ENCODE measurements around the gene PTBP3.
A peak's percentile ranks its signal among the peaks of the same experiment; 100 is the strongest.

PTBP3 gene

GRCh38 chr9:112348257-112349007 lies 15.0 kb upstream of the PTBP3 start:
- H3K4me3 ChIP-seq (ENCODE audit: control insufficient read depth, low read depth, low read length): peak overlapping the region; percentile 39

GRCh38 chr9:112341730-112342129 lies 8.3 kb upstream of the PTBP3 start:
- DNase-seq (ENCODE audit: low read depth): no peak
- no peak for TF ChIP-seq CTCF (IDR thresholded peaks at IDR 0.05; ENCODE audit: control insufficient read depth, insufficient read depth, low read depth, low read length, missing control alignments)
- H3K4me3 ChIP-seq (ENCODE audit: control insufficient read depth, low read depth, low read length): no peak overlapping the region

More at GRCh38 chr9:112348257-112349007, 15.0 kb upstream of the PTBP3 start:
- no peak for TF ChIP-seq CTCF (IDR thresholded peaks at IDR 0.05; ENCODE audit: control insufficient read depth, insufficient read depth, low read depth, low read length, missing control alignments)
- DNase-seq (ENCODE audit: low read depth): no peak

- no peak for DNase-seq (ENCODE audit: low read depth)
- TF ChIP-seq CTCF (IDR thresholded peaks at IDR 0.05; ENCODE audit: control insufficient read depth, insufficient read depth, low read depth, low read length, missing control alignments): no peak
- H3K4me3 ChIP-seq (ENCODE audit: control insufficient read depth, low read depth, low read length): no peak overlapping the region
Observed at GRCh38 chr9:112339886-112340285, 6.5 kb upstream of the PTBP3 start.

GRCh38 chr9:112338561-112338960 lies 5.1 kb upstream of the PTBP3 start:
- no peak for TF ChIP-seq CTCF (IDR thresholded peaks at IDR 0.05; ENCODE audit: control insufficient read depth, insufficient read depth, low read depth, low read length, missing control alignments)
- no peak overlapping the region for H3K4me3 ChIP-seq (ENCODE audit: control insufficient read depth, low read depth, low read length)
- DNase-seq (ENCODE audit: low read depth): peak; percentile 57

- H3K4me3 ChIP-seq (ENCODE audit: control insufficient read depth, low read depth, low read length): no peak overlapping the region
- TF ChIP-seq CTCF (IDR thresholded peaks at IDR 0.05; ENCODE audit: control insufficient read depth, insufficient read depth, low read depth, low read length, missing control alignments): no peak
Observed at GRCh38 chr9:112337547-112337946, 4.1 kb upstream of the PTBP3 start.

GRCh38 chr9:112334432-112334841 lies 1.0 kb upstream of the PTBP3 start:
- H3K4me3 ChIP-seq (ENCODE audit: control insufficient read depth, low read depth, low read length): peak overlapping the region; percentile 79
- TF ChIP-seq CTCF (IDR thresholded peaks at IDR 0.05; ENCODE audit: control insufficient read depth, insufficient read depth, low read depth, low read length, missing control alignments): no peak
- DNase-seq (ENCODE audit: low read depth): no peak

More at GRCh38 chr9:112337547-112337946, 4.1 kb upstream of the PTBP3 start:
- DNase-seq (ENCODE audit: low read depth): no peak
